GM23338 (cell line): ENCODE measurements around the gene C5orf58.

Experiments
- CREB1 ChIP-seq: fragments of 250-450 bp; sonication (Bioruptor Pico); IDR thresholded peaks from 2 replicates; pipeline ENCODE4 v1.5.0; 2020; ENCODE audit warnings: low read depth, mild to moderate bottlenecking, moderate library complexity
- ETS1 ChIP-seq: IDR thresholded peaks from 2 replicates; pipeline ENCODE4 v1.6.1; 2016; ENCODE audit warnings: antibody characterized with exemption
- EZH2 ChIP-seq: fragments of 200-600 bp; sonication (generic); IDR thresholded peaks from one replicate; pipeline ENCODE4 v1.8.0; 2017; ENCODE audit warnings: antibody characterized with exemption, mild to moderate bottlenecking, low read depth; ENCODE audit not compliant: unreplicated experiment
- EZH2phosphoT487 ChIP-seq: fragments of 200-600 bp; sonication (generic); IDR thresholded peaks from one replicate; pipeline ENCODE4 v1.8.1; 2018; ENCODE audit warnings: antibody characterized with exemption; ENCODE audit not compliant: unreplicated experiment
- JUNB ChIP-seq: IDR thresholded peaks from one replicate; pipeline ENCODE4 v1.6.1; 2016; ENCODE audit warnings: antibody characterized with exemption; ENCODE audit not compliant: unreplicated experiment
- NANOG ChIP-seq: IDR thresholded peaks from 2 replicates; pipeline ENCODE4 v1.6.1; 2016; ENCODE audit warnings: antibody characterized with exemption, borderline replicate concordance
- POLR2AphosphoS5 ChIP-seq: IDR thresholded peaks from 2 replicates; pipeline ENCODE4 v1.6.1; 2016; ENCODE audit warnings: antibody characterized with exemption, low read depth
- REST ChIP-seq: IDR thresholded peaks from one replicate; pipeline ENCODE4 v1.6.1; 2018; ENCODE audit warnings: antibody characterized with exemption; ENCODE audit not compliant: unreplicated experiment
- STAT1 ChIP-seq: IDR thresholded peaks from one replicate; pipeline ENCODE4 v1.6.1; 2016; ENCODE audit warnings: antibody characterized with exemption; ENCODE audit not compliant: unreplicated experiment
- TF ChIP-seq, protein P1 (sequence below), 2 experiments: fragments of 200-600 bp in 1 of 2; sonication (generic) in 1 of 2; conservative IDR thresholded peaks; 2 replicates each; pipeline versions ENCODE4 v1.5.1 to v1.6.1; 2016 to 2017; ENCODE audit warnings: antibody characterized with exemption in 2 of 2, low read depth in 2 of 2, mild to moderate bottlenecking in 2 of 2, moderate library complexity in 1 of 2

DNA sequence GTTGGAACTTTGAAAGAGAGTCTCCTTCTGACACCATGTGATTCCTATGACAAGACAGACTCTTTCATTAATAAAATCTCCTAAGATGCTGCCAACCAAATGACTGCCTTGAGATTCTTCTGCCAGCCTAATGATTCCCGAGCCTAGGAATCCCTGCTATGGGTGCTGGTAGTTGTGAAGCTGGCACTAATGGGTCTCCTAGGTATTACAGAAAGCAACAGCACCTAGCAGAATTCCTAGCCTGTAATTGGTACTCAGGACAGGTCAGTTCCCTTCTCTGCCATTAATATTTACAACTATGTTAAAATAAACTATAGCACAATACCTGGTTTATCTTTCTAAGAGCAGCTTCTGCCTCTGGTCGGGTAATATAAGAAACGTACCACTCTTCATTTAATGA is 19.3 kb downstream of the C5orf58 start:
- TF ChIP-seq, protein P1, sequence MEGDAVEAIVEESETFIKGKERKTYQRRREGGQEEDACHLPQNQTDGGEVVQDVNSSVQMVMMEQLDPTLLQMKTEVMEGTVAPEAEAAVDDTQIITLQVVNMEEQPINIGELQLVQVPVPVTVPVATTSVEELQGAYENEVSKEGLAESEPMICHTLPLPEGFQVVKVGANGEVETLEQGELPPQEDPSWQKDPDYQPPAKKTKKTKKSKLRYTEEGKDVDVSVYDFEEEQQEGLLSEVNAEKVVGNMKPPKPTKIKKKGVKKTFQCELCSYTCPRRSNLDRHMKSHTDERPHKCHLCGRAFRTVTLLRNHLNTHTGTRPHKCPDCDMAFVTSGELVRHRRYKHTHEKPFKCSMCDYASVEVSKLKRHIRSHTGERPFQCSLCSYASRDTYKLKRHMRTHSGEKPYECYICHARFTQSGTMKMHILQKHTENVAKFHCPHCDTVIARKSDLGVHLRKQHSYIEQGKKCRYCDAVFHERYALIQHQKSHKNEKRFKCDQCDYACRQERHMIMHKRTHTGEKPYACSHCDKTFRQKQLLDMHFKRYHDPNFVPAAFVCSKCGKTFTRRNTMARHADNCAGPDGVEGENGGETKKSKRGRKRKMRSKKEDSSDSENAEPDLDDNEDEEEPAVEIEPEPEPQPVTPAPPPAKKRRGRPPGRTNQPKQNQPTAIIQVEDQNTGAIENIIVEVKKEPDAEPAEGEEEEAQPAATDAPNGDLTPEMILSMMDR (conservative IDR thresholded peaks at IDR 0.05; ENCODE audit: low read depth in 2 of 2) = no peak
- TF ChIP-seq POLR2AphosphoS5 (no peak), ETS1 (no peak), EZH2 (no peak), REST (no peak), NANOG (no peak), CREB1 (CRISPR knock-in tag) (no peak), JUNB (no peak), STAT1 (no peak), EZH2phosphoT487 (no peak)
